ENCODE data around the gene CRLF1. TPM values are rescaled to one million over a fixed set of nuclear protein-coding genes. Genes with fewer than 3 reads are reported as not detected.

Gene CRLF1
- total and polyA plus RNA-seq, 4 experiments from 2014 or later, result 0.70 TPM; not detected in 3

GRCh38 chr19:18566953-18567352, 39.6 kb downstream of the CRLF1 start:
- peak overlapping the region in 1 of 7 donors; percentile 23 for H3K27ac Mint-ChIP-seq
- peaks cover 8% of the 10 kb centered on the region for H3K4me1 ChIP-seq (ENCODE audit: insufficient read depth, low read length)
- H3K36me3 Mint-ChIP-seq, result peaks cover 32 to 58% of the 10 kb centered on the region in 2 donors
- H3K27me3 Mint-ChIP-seq, result no peaks in the 10 kb centered on the region
- H3K27ac ChIP-seq (ENCODE audit: low read depth, low read length), result no peak overlapping the region
- no peak for DNase-seq
- H3K27me3 ChIP-seq (ENCODE audit: insufficient read depth, low read length), result no peaks in the 10 kb centered on the region
- intact Hi-C loops (cut with micrococcal nuclease), result no loop called here
- no peak overlapping the region for H3K4me3 ChIP-seq (ENCODE audit: low read length in 2 of 2)
- ChIA-PET CTCF (ENCODE audit: partially characterized antibody) (interaction anchor here (1.1 to 1.2 kb wide), 2 partner anchors 22 to 47 kb away, joined by 3 read pairs; no protein-coding TSS in a partner anchor), POLR2A (ENCODE audit: partially characterized antibody) (interaction anchor here (6.8 kb wide), 1 partner anchor 8 kb away, joined by 97 read pairs; the partner anchor contains the start of gene KXD1)
- H3K9me3 Mint-ChIP-seq, result peaks cover 0 to 4% (median 0%) of the 10 kb centered on the region in 8 donors
- H3K4me3 Mint-ChIP-seq, result no peak overlapping the region
- H3K9me3 ChIP-seq (ENCODE audit: control insufficient read depth in 1 of 2, low read length in 2 of 2), result no peaks in the 10 kb centered on the region
- peaks cover 51% of the 10 kb centered on the region for H3K36me3 ChIP-seq (ENCODE audit: insufficient read depth, low read length)
- peaks cover 3 to 9% (median 7%) of the 10 kb centered on the region in 4 donors for H3K4me1 Mint-ChIP-seq

DNA sequence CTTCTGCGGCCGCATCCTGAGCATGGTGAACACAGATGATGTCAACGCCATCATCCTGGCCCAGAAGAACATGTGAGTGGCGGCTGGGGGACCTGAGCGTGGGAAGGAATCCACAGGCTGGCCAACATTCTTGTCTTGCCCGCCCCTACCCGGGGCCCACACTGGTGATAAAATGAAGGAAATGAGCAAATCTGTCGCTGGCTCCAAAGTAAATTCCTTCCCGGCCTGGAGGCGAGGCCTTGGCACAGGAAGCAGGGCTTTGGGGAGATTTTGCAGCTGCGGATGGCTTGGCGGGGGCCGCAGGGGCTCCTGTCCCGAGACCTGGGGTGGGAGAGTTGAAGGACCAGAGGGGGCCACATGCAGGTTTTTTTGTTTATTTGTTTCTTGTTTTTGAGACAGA, 44.5 kb downstream of the CRLF1 start:
- POLR2A ChIA-PET (ENCODE audit: partially characterized antibody), result interaction anchor here (1.0 to 1.5 kb wide), 2 partner anchors 9 to 40 kb away, joined by 3 to 5 read pairs; partner anchors contain the start of genes ELL and UBA52
- CTCF ChIA-PET (ENCODE audit: partially characterized antibody), result no interaction called here
- peaks cover 16 to 43% of the 10 kb centered on the region in 2 donors for H3K36me3 Mint-ChIP-seq

DNA sequence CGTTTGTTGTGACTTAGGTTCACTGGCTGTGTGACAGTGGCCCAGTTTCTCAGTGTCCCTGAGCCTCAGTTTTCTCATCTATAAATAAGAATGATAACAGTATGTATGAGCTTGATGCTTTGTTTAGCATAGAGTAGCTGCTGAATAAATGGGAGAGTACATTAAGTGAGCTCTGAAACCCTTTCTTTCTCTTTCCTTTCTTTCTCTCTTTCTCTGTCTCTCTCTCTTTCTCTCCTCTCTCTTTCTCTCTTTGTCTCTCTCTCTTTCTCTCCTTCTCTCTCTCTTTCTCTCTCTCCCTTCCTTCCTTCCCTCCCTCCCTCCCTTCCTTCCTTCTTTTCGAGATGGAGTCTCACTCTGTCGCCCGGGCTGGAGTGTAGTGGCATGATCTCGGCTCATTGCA, 46.9 kb downstream of the CRLF1 start:
- ChIA-PET POLR2A (ENCODE audit: partially characterized antibody) (interaction anchor here (3.5 to 7.9 kb wide), 3 partner anchors 10 to 30 kb away, joined by 56 to 97 read pairs (median 81); partner anchors contain the start of genes FKBP8, REX1BD and UBA52), CTCF (ENCODE audit: partially characterized antibody) (interaction anchor here (1.0 to 4.5 kb wide), 3 partner anchors 39 to 97 kb away, joined by 4 to 29 read pairs (median 5); partner anchors contain the start of gene ELL)
- Histone ChIP-seq H3K4me3 (ENCODE audit: low read length in 2 of 2) (no peak overlapping the region), H3K36me3 (ENCODE audit: insufficient read depth, low read length) (peaks cover 18% of the 10 kb centered on the region), H3K27me3 (ENCODE audit: insufficient read depth, low read length) (no peaks in the 10 kb centered on the region), H3K4me1 (ENCODE audit: insufficient read depth, low read length) (peaks cover 25% of the 10 kb centered on the region), H3K27ac (ENCODE audit: low read depth, low read length) (peak overlapping the region; percentile 98), H3K9me3 (ENCODE audit: control insufficient read depth in 1 of 2, low read length in 2 of 2) (no peaks in the 10 kb centered on the region)
- peaks cover 12 to 30% of the 10 kb centered on the region in 2 donors for H3K36me3 Mint-ChIP-seq
- H3K27me3 Mint-ChIP-seq, result no peaks in the 10 kb centered on the region
- DNase-seq, result no peak
- H3K27ac Mint-ChIP-seq, result peak overlapping the region; percentile 54 to 96 (median 94)
- H3K9me3 Mint-ChIP-seq, result no peaks in the 10 kb centered on the region
- peak overlapping the region in 7 of 8 donors; percentile 38 to 97 (median 91) for H3K4me3 Mint-ChIP-seq
- peaks cover 9 to 35% (median 17%) of the 10 kb centered on the region in 4 donors for H3K4me1 Mint-ChIP-seq
- intact Hi-C loops (cut with micrococcal nuclease), result no loop called here

More for the DNA sequence above, 44.5 kb downstream of the CRLF1 start:
- no peaks in the 10 kb centered on the region for H3K9me3 ChIP-seq (ENCODE audit: control insufficient read depth in 1 of 2, low read length in 2 of 2)
- H3K4me3 ChIP-seq (ENCODE audit: low read length in 2 of 2), result no peak overlapping the region
- peaks cover 23% of the 10 kb centered on the region for H3K4me1 ChIP-seq (ENCODE audit: insufficient read depth, low read length)
- no peak for DNase-seq
- Mint-ChIP-seq H3K4me3 (no peak overlapping the region), H3K9me3 (no peaks in the 10 kb centered on the region), H3K27me3 (no peaks in the 10 kb centered on the region), H3K4me1 (peaks cover 9 to 35% (median 17%) of the 10 kb centered on the region in 4 donors), H3K27ac (peak overlapping the region in 1 of 7 donors; percentile 31)
- intact Hi-C loops (cut with micrococcal nuclease), result no loop called here
- H3K36me3 ChIP-seq (ENCODE audit: insufficient read depth, low read length), result peaks cover 36% of the 10 kb centered on the region
- H3K27me3 ChIP-seq (ENCODE audit: insufficient read depth, low read length), result no peaks in the 10 kb centered on the region
- H3K27ac ChIP-seq (ENCODE audit: low read depth, low read length), result no peak overlapping the region

- ChIA-PET CTCF (ENCODE audit: partially characterized antibody) (interaction anchor here (0.6 to 5.1 kb wide), 8 partner anchors 15 to 289 kb away, joined by 3 to 29 read pairs (median 7); partner anchors contain the start of genes ELL, FKBP8 and REX1BD), POLR2A (ENCODE audit: partially characterized antibody) (interaction anchor here (0.7 to 7.9 kb wide), 18 partner anchors 11 to 361 kb away, joined by 3 to 97 read pairs (median 8); partner anchors contain the start of genes COPE, DDX49, ELL and FKBP8)
- Mint-ChIP-seq H3K36me3 (peaks cover 5 to 24% of the 10 kb centered on the region in 2 donors), H3K4me3 (peak overlapping the region; percentile 86 to 97 (median 93)), H3K4me1 (peaks cover 9 to 35% (median 17%) of the 10 kb centered on the region in 4 donors), H3K9me3 (no peaks in the 10 kb centered on the region), H3K27ac (peak overlapping the region; percentile 94 to 98 (median 96)), H3K27me3 (no peaks in the 10 kb centered on the region)
- H3K27ac ChIP-seq (ENCODE audit: low read depth, low read length), result peak overlapping the region; percentile 98
- no peaks in the 10 kb centered on the region for H3K27me3 ChIP-seq (ENCODE audit: insufficient read depth, low read length)
- DNase-seq, result no peak
- peaks cover 25% of the 10 kb centered on the region for H3K4me1 ChIP-seq (ENCODE audit: insufficient read depth, low read length)
- intact Hi-C loops (cut with micrococcal nuclease), result no loop called here
- H3K4me3 ChIP-seq (ENCODE audit: low read length in 2 of 2), result peak overlapping the region; percentile 81 to 97
- H3K9me3 ChIP-seq (ENCODE audit: control insufficient read depth in 1 of 2, low read length in 2 of 2), result no peaks in the 10 kb centered on the region
- peaks cover 11% of the 10 kb centered on the region for H3K36me3 ChIP-seq (ENCODE audit: insufficient read depth, low read length)
Observed at GRCh38 chr19:18558604-18559003, 48.0 kb downstream of the CRLF1 start.

DNA sequence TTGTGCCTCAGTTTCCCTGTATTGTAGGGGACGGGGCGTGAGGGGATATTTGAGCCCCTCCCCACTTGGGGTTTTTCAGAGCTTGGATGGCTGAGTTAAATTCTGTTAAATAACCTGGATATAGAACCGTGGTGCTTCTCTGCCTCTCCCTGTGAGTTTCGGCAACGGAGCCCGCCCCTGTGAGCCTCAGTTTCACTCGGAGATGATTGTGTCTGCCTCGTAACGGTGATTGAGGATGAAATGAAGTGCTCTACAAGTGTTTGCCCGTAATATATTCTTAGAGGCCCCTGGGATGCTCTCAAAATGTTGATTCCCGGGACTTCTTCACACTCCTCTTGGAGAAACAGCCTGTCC, 48.4 kb downstream of the CRLF1 start:
- Histone ChIP-seq H3K4me1 (ENCODE audit: insufficient read depth, low read length) (peaks cover 25% of the 10 kb centered on the region), H3K4me3 (ENCODE audit: low read length in 2 of 2) (peak overlapping the region; percentile 81 to 97), H3K9me3 (ENCODE audit: control insufficient read depth in 1 of 2, low read length in 2 of 2) (no peaks in the 10 kb centered on the region), H3K36me3 (ENCODE audit: insufficient read depth, low read length) (peaks cover 9% of the 10 kb centered on the region), H3K27me3 (ENCODE audit: insufficient read depth, low read length) (no peaks in the 10 kb centered on the region), H3K27ac (ENCODE audit: low read depth, low read length) (peak overlapping the region; percentile 98)
- no peaks in the 10 kb centered on the region for H3K9me3 Mint-ChIP-seq
- intact Hi-C loops (cut with micrococcal nuclease), result no loop called here
- peak overlapping the region; percentile 86 to 97 (median 93) for H3K4me3 Mint-ChIP-seq
- ChIA-PET CTCF (ENCODE audit: partially characterized antibody) (interaction anchor here (0.6 to 5.1 kb wide), 9 partner anchors 14 to 308 kb away, joined by 3 to 29 read pairs (median 6); partner anchors contain the start of genes ELL, FKBP8, REX1BD and UBA52), POLR2A (ENCODE audit: partially characterized antibody) (interaction anchor here (0.7 to 7.9 kb wide), 26 partner anchors 11 to 847 kb away, joined by 3 to 97 read pairs (median 4); partner anchors contain the start of genes COPE, DDX49, ELL and FKBP8)
- H3K36me3 Mint-ChIP-seq, result peaks cover 5 to 23% of the 10 kb centered on the region in 2 donors
- H3K27ac Mint-ChIP-seq, result peak overlapping the region; percentile 94 to 98 (median 96)
- peaks cover 9 to 35% (median 17%) of the 10 kb centered on the region in 4 donors for H3K4me1 Mint-ChIP-seq
- H3K27me3 Mint-ChIP-seq, result no peaks in the 10 kb centered on the region
- DNase-seq, result peak in 2 of 5 donors; percentile 5 to 15

DNA sequence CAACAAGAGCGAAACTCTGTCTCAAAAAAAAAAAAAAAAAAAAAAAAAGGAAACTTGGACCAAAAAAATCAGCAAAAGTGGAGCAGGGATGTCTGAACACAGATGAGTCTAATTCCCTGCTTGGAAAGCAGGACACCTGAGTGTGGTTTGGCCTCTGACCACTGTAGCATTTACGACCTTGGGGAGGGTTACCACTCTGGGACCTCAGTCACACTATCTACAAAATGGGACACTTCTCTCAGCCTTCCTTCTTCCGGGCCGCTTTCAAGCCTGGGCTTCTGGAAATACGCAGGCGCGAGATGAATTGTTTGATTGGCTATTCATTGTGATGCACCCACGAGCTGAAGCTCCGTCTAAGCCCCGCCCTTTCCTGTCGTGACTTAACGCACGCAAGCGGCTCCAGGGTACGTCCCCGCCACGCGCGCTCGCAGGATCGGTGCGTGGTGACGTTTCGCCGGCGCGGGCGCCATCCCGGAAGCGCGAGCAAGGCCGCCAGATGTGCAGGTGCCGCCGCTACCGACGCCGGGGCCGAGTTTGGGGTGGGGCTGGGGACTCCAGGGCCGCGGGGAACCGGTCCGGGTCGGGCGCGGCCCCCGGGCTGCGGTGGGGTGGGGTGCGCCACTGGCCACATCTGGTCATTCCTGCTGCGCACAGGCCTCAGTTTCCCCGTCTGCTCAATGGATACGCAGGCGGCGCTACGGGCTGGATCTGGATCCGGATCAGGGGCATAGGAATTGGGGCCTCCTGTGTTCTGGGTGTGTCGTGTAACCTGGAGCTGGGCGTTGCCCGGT, 49.0 kb downstream of the CRLF1 start, which contains the start of gene KXD1:
KXD1 (plus strand) TSS at position 460 of the 791 bp plus-strand sequence. CDS start 4,187 bp downstream, outside the sequence.
- intact Hi-C loops (cut with micrococcal nuclease), result loop anchor here (1.0 kb wide), 5 partner anchors 13 to 126 kb away; partner anchors contain the start of genes CRTC1, ELL, KLHL26 and UBA52

More for the DNA sequence above, 49.0 kb downstream of the CRLF1 start, which contains the start of gene KXD1:
- Mint-ChIP-seq H3K9me3 (no peaks in the 10 kb centered on the region), H3K27ac (peak within 1 kb of the TSS; percentile 94 to 98 (median 96)), H3K36me3 (peaks cover 0 to 17% of the 10 kb centered on the region in 2 donors), H3K4me3 (peak within 1 kb of the TSS; percentile 86 to 97 (median 93)), H3K27me3 (no peaks in the 10 kb centered on the region), H3K4me1 (peaks cover 9 to 35% (median 17%) of the 10 kb centered on the region in 4 donors)
- Histone ChIP-seq H3K4me1 (ENCODE audit: insufficient read depth, low read length) (peaks cover 25% of the 10 kb centered on the region), H3K4me3 (ENCODE audit: low read length in 2 of 2) (peak within 1 kb of the TSS; percentile 81 to 97), H3K27me3 (ENCODE audit: insufficient read depth, low read length) (no peaks in the 10 kb centered on the region), H3K9me3 (ENCODE audit: control insufficient read depth in 1 of 2, low read length in 2 of 2) (no peaks in the 10 kb centered on the region), H3K36me3 (ENCODE audit: insufficient read depth, low read length) (peaks cover 4% of the 10 kb centered on the region), H3K27ac (ENCODE audit: low read depth, low read length) (peak within 1 kb of the TSS; percentile 98)
- POLR2A ChIA-PET (ENCODE audit: partially characterized antibody), result interaction anchor here (0.5 to 7.9 kb wide), 33 partner anchors 10 to 898 kb away, joined by 3 to 97 read pairs (median 4); partner anchors contain the start of genes COPE, DDX49, ELL and FKBP8
- DNase-seq, result peak; percentile 95 to 100 (median 99)
- CTCF ChIA-PET (ENCODE audit: partially characterized antibody), result interaction anchor here (1.0 to 5.1 kb wide), 6 partner anchors 14 to 307 kb away, joined by 4 to 29 read pairs (median 17); partner anchors contain the start of genes ELL, FKBP8, REX1BD and UBA52
